Measurements from ENCODE around the gene TAP2. TPM values are rescaled to one million over a fixed set of nuclear protein-coding genes. Genes with fewer than 3 reads are reported as not detected.

The TAP2 gene
- total and polyA plus RNA-seq, 2 of the 13 experiments (the other 11 are each of a cell fraction or from before 2014, with no cell fraction given): 10.3 to 17.6 TPM

DNA sequence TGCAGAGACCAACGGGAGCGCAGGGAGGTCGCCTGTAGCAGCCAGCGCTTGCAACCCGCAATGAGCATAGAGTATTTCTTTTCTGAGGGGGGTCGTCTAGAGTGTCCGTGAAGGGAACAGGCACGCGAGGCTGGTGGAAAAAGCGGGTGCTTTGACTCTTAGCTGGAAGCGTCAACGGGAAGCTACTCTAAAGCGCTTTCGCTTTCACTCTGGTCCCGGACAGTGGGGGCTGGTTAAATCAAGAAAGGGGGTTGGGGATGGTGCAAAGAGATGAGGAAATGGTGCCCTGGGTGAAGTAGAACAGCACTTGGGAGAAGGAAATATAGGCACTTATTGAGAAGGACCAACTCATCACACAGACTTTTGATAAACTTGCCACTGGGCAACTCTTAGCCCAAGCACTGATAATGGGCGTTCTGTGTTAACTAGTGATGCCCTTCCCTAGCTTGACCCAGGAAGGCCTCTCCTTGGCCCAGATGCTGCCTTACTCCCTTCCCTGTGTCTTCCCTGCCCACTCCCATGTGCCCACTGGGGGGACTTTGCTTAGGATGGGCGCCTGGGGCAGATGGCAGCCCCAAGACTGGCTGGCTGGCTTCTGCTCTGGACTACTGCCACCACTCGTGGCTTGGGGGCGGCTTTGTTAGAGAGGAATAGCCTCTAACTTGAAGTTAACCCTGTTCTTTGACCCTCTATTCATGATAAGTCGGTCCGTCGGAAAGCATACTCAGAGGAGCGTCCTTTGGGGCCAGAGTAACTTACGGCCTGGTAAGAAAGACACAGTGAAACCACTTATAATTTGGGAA, 16.0 kb upstream of the TAP2 start (continued):
- TF ChIP-seq WIZ (CRISPR knock-in tag; IDR thresholded peaks at IDR 0.05) (0 out of 2 replicates have a peak, but pooled peaks have one; percentile 13), ZNF281 (CRISPR knock-in tag; IDR thresholded peaks at IDR 0.05; ENCODE audit: borderline replicate concordance) (no peak), KAT8 (CRISPR knock-in tag; IDR thresholded peaks at IDR 0.05) (no peak), CTCF (CRISPR knock-in tag; IDR thresholded peaks at IDR 0.05) (no peak; the same call in 1 of the 2 replicates), PCBP2 (optimal IDR thresholded peaks at IDR 0.05; ENCODE audit: low read depth, low read length, poor library complexity, severe bottlenecking) (no peak), FOXK2 (IDR thresholded peaks at IDR 0.05) (no peak), POGZ (CRISPR knock-in tag; IDR thresholded peaks at IDR 0.05) (peak; percentile 8; the same call in 1 of the 2 replicates), ZNF7 (CRISPR knock-in tag; IDR thresholded peaks at IDR 0.05) (no peak), ISX (CRISPR knock-in tag; conservative IDR thresholded peaks at IDR 0.05) (no peak), LBX2 (CRISPR knock-in tag; IDR thresholded peaks at IDR 0.05; ENCODE audit: borderline replicate concordance) (no peak), CC2D1A (CRISPR knock-in tag; IDR thresholded peaks at IDR 0.05) (no peak), THYN1 (CRISPR knock-in tag; IDR thresholded peaks at IDR 0.05; ENCODE audit: borderline replicate concordance, low read depth) (no peak)
- TF ChIP-seq, protein P1, sequence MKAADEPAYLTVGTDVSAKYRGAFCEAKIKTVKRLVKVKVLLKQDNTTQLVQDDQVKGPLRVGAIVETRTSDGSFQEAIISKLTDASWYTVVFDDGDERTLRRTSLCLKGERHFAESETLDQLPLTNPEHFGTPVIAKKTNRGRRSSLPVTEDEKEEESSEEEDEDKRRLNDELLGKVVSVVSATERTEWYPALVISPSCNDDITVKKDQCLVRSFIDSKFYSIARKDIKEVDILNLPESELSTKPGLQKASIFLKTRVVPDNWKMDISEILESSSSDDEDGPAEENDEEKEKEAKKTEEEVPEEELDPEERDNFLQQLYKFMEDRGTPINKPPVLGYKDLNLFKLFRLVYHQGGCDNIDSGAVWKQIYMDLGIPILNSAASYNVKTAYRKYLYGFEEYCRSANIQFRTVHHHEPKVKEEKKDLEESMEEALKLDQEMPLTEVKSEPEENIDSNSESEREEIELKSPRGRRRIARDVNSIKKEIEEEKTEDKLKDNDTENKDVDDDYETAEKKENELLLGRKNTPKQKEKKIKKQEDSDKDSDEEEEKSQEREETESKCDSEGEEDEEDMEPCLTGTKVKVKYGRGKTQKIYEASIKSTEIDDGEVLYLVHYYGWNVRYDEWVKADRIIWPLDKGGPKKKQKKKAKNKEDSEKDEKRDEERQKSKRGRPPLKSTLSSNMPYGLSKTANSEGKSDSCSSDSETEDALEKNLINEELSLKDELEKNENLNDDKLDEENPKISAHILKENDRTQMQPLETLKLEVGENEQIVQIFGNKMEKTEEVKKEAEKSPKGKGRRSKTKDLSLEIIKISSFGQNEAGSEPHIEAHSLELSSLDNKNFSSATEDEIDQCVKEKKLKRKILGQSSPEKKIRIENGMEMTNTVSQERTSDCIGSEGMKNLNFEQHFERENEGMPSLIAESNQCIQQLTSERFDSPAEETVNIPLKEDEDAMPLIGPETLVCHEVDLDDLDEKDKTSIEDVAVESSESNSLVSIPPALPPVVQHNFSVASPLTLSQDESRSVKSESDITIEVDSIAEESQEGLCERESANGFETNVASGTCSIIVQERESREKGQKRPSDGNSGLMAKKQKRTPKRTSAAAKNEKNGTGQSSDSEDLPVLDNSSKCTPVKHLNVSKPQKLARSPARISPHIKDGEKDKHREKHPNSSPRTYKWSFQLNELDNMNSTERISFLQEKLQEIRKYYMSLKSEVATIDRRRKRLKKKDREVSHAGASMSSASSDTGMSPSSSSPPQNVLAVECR (CRISPR knock-in tag; IDR thresholded peaks at IDR 0.05; ENCODE audit: borderline replicate concordance): no peak
- TF ChIP-seq, protein P2, sequence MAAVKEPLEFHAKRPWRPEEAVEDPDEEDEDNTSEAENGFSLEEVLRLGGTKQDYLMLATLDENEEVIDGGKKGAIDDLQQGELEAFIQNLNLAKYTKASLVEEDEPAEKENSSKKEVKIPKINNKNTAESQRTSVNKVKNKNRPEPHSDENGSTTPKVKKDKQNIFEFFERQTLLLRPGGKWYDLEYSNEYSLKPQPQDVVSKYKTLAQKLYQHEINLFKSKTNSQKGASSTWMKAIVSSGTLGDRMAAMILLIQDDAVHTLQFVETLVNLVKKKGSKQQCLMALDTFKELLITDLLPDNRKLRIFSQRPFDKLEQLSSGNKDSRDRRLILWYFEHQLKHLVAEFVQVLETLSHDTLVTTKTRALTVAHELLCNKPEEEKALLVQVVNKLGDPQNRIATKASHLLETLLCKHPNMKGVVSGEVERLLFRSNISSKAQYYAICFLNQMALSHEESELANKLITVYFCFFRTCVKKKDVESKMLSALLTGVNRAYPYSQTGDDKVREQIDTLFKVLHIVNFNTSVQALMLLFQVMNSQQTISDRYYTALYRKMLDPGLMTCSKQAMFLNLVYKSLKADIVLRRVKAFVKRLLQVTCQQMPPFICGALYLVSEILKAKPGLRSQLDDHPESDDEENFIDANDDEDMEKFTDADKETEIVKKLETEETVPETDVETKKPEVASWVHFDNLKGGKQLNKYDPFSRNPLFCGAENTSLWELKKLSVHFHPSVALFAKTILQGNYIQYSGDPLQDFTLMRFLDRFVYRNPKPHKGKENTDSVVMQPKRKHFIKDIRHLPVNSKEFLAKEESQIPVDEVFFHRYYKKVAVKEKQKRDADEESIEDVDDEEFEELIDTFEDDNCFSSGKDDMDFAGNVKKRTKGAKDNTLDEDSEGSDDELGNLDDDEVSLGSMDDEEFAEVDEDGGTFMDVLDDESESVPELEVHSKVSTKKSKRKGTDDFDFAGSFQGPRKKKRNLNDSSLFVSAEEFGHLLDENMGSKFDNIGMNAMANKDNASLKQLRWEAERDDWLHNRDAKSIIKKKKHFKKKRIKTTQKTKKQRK (IDR thresholded peaks at IDR 0.05; ENCODE audit: low read length): no peak
